Left hindlimb (tissue), 1 donor: ENCODE data around the gene ATG4D.
A peak's percentile ranks its signal among the peaks of the same experiment; 100 is the strongest.
"Not testable (repeated sequence)": the region's sequence is repeated elsewhere in the genome, so short reads cannot be mapped to it uniquely, and the experiment has no call there.

Experiments used
- DNase-seq: peaks from one replicate; pipeline ENCODE4 v3.0.0-alpha.2; 2018

Gene ATG4D

DNA sequence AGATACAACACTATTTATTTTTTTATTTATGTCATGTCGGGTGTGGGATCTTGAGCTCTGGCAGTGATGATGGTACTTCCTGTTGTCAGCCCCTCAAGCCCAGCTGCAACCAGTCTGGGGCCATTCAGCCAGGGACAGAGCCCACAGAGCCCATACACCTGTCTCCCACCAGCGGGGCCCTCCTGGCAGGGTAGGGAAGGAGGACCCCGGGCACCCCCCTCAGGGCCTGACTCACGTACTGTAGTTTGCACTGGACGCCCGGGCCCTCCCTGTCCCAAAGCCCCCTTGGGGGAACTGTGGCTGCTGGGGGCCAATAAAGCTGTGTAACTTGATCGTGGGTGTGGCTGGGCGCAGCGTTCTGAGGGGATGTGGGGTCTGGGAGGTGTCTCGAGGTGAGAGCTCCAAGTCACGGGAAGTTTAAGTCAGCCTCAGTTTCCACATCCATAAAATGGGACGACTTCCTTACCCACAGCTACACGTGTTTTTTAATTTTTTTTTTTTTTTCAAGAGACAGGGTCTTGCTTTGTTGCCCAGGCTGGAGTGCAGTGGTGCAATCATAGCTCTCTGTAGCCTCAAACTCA lies 9.5 kb downstream of the ATG4D start:
- DNase-seq, result no peak

DNA sequence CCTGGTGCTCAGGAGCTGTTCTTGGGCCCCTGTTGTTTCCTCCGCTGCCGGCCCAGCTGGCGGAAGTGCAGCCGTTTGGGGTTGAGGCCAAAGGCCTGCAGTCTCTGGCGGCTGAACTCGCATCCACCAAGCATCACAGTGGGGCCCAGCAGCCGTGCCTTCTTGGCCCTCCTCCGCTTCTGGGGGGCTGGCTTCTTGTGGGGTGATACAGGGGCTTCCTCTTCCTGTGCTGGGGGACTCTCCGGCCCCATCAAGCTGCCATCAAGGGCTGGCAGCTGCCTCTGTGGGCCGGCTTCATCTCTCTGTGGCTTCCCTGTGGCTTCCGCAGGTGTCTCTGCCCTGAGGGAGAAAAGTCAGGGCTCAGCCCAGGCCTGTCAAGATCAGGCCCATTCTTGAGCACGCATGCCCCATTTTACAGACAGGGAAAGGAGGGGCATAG lies 10.3 kb downstream of the ATG4D start:
- no peak for DNase-seq

DNA sequence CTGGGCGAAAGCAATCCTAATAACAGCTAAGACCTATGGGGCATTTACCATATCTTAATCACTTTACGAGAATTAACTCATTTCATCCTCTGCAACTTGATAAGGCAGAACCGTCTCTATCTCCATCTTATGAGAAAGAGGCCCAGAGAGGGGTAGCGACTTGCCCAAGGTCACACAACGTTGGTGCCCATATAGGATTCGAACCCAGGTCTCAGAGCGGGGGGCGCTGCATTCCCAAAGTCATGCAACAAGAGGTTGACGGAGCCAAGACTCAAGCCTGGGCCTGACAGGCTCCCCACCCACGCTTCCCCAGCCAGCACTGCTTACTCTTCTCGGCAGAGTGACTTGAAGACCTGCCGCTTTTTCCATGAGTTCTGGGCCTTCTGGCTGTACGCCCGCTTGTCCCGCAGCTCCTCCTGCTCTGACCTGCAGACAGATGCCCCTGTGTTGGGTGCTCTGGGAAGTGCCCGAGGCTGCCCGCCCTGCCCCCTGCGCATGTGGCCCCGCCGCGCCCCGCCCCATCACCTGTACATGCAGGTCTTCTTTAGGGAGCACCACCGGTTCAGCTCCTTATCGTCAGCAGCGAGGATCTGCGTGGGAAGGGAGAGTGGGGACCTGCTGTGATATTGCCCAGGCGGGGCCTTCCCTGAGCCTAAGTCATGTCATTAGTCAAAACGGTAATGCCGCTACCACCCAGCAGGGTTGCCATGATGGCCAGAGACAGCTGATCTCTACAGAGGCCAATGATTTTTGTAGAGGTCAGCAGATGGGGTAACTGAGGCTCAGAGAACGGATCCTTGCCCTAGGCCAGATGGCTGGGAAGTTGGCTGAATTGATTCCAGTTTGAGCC lies 11.3 kb downstream of the ATG4D start:
- no peak for DNase-seq

DNA sequence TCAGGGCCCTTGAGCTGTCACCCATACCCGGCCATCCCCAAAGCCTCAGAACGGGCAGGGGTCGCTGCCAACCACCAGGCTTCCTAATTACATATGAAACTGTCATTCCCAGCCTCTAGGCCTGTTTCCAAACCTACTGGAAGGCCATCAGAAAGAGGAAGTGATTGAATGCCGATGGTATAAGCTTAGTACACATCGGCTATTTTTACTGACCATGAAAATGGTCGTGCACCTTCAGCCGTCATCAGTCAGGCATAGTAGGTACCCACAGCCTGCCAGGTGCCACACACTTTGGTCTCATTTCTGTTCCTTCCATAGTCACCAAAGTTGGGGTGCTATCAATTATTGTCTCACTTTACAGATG lies 11.9 kb downstream of the ATG4D start:
- no peak for DNase-seq

DNA sequence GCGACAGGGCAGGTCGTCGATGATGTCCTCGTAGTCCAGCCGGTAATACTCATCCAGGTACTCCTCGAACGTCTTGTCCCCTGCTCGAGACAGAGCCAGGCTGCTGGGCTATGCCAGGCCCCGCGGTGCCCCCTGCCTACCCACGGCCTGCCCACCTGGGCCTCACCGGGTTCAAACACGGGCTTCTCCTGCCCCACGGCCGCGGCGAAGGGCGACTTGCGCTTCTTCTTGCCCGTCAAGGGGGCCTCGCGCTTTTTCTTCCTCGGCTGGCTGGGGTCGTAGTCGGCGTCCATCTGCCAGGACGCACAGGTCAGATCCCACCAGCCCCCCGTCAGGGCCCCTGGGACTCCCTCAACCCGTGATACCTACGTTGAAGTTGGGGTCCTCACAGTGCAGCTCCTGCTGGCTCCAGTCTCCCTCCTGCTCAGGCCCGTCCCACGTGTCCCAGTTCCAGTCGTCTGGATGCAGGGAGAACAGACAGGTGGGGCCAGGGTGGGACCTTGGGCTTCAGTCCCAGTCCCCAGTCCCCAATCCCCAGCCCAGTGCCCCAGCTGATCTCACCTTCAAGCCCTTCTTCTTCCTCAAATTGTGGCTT lies 14.0 kb downstream of the ATG4D start:
- no peak for DNase-seq

DNA sequence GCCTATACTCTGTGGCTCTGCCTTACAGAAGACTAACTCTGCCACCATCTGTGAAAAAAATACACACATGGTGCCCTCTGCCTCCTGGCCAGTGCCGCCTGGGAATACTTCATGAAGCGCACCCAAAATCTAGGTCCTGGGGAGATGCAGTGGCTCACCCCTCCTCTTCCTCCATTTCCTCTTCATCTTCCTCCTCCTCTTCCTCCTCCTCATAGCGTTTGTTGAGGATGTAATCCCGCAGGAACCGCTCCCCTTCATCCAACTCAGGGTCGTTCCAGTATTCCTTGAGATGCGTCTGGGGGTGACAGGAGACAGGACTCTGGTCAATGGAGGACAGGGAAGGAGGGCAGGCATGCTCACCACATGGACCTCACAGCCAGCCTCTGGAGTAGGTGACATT lies 16.4 kb downstream of the ATG4D start:
- DNase-seq, result no peak

DNA sequence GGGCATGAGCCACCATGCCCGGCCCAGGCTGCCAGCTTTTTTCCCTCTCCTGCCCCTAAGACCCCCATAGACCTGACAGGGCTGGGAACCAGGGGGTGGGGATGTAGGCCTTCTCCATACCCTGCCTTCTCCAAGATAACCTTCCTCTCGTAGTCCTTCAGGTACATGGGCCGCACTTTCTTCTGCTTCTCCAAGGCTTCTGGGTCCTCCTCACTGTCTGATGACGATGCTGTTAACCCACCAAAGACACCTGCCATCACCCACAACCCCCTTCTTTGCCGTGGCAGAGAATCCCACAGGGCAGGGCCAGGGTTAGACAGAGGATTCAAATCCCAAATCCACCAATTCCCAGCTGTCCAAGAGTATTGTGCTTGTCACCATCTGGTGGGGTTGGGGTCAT lies 18.9 kb downstream of the ATG4D start:
- DNase-seq, result no peak

DNA sequence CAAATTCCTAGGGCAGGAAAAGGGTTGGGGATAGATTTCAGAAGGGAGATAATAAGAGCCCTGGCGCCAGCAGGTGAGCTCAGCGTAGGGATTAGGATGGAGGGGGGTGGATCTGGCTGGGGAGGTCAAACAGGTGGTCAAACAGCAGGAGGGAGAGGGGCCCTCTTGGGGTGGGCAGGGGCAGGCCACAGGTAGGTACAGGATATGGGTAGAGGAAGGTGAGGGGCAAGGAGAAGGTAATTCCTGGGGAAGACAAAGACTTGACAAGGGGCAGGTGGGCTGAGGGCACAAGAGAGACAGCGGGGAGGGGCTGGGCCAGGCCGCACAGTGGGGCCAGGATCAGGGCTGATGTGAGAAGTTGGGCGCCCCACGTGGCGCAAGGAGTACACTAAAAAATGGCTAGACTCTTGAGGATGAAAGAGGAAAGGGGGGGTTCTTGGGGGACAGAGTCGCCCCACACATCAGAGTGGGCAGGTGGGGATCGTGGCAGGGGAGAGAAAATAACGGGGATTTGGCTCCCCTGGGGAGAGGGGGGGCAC lies 21.4 kb downstream of the ATG4D start:
- peak; percentile 49 for DNase-seq

DNA sequence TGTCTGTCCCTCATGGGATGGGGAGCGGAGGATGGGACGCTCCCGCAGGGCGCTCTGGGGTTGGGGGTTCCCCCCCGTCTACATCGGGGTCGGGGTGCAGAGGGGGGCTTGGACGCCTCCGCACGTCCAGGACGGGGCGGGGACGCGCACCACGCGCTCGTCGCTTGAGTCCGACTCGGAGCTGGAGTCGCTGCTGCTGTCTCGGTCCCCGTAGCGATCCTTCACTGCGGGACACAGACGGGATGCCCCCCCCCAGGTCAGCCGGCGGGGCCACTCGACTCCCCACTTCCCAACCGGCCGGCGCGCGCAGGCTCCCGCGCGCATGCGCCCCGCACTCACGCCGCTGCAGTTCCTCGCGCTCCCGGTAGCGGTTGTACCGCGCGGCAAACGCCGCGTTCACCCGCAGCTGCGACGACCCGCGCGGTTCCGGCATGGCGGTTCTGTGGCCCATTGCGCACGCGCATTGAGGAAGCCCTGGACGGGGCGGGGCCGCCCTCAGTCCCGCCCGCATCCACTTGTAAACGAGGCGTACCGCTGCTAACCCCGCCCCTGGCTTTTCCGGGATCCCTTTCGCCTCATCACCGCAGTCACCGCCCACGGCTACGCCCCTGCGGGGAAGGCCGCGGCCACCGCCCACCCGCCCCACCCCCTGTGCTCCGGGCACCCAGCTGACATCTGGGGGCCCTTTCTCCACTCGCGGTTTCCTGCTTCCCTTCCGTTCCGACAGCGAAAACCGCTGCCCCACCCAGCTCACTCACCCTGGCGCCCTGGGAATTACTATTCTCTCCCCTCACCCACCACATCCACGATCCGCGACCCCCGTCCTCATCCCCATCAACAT lies 22.1 kb downstream of the ATG4D start, which contains the start of gene KRI1:
TSS of gene KRI1 (minus strand) at position 444 of the 841 bp plus-strand sequence. CDS start at position 433, 11 bp downstream.
- DNase-seq, result peak; percentile 99

DNA sequence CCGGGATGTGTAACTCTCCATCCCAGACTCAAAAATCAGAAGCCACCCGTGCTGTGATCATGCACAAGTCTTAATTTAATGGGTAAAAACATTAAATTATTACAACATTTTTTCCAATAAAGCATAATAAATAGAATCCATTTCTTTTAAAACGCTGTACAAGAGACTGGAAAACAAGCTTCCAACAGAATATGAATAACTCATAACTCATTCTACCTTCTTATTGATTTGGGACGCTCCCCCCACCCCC lies 22.6 kb downstream of the ATG4D start:
- DNase-seq, result no peak

DNA sequence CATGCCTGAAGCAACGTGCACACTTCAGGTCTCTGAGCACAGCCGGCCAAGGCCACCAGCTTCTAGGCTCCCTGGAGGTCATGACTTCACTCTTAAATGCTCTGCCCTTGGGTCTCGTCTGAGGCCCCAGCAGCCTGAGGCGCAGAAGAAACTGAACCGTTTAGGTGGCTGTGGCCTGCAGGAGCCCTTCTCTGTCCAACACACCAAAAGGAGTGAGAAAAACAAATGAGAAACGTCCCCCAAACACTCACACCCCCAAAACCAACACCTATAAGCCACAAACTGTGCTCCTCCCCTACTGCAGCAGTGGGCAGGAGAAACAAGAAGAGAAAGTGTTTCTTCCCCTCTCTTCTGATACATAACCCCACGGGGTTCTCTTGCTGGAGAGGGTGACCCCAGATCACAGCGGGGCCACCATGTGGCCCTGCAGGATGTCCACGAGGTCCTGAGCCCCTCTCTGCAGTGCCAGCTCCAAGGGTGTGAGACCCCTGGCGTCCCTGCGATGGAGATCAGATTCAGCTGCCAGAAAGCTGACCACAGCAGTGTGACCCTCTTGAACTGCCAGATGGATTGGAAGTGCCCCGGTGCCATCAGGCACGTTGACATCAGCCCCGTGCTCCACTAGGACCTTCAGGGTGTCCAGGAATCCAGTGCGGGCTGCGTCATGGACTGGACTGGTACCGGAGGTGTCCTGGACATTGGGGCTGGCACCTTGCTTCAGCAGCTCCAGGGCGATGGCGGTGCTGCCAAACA lies 23.1 kb downstream of the ATG4D start:
- DNase-seq, result no peak

DNA sequence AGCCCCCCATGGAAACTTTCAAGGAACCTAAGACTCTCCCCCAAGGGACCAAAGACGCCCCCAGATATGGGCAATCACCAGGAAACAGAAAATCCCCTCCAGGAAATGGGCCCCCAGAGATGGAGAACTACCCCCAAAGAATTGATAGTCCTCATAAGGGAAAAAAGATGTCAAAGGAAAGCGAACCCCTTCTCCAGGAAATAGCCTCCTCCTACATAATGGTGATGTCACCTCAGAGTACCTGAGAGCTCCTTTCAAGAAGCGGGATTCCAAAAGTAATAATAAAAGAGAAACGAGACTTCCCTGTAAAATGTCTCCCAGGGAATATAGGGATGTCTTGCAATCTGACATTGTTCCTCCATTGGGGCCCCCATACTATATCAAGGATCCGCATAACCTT lies 24.0 kb downstream of the ATG4D start:
- no peak for DNase-seq

DNA sequence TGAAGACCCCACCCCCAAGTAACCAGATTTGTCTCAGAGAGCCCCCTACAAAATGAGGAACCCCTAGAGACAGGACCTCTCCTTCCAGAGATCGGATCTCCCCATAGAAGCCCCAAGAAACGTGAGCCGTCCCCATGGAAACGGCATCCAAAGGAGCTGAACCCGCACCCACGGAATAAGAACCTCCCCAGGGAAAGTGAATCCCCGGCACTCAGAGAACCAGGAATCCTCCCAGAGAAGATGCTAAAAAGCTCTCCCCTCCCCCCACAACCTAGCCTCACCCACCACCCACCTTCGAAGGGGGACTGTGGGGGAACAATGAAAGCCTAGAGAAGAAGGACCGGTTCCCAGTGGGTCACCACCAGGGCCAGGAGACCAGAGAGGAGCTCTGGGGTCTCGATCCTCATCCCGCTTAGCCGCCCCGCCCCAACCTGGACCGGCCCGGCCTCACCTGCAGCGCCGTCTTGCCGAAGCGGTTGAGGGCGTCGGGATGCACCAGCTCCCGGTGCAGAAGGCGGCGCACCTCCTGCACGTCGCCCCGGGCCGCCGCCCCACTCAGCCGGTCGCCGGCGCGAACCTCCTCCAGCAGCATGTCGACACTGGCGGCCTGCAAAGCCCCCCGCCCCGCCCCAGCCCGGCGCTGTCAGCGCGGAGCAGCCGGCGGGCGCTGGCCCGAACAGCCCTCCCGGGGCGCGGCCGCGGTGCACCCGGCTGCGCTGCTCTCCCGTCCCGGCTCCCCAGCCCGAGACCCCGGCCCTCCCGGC lies 24.5 kb downstream of the ATG4D start:
- DNase-seq, result no peak

DNA sequence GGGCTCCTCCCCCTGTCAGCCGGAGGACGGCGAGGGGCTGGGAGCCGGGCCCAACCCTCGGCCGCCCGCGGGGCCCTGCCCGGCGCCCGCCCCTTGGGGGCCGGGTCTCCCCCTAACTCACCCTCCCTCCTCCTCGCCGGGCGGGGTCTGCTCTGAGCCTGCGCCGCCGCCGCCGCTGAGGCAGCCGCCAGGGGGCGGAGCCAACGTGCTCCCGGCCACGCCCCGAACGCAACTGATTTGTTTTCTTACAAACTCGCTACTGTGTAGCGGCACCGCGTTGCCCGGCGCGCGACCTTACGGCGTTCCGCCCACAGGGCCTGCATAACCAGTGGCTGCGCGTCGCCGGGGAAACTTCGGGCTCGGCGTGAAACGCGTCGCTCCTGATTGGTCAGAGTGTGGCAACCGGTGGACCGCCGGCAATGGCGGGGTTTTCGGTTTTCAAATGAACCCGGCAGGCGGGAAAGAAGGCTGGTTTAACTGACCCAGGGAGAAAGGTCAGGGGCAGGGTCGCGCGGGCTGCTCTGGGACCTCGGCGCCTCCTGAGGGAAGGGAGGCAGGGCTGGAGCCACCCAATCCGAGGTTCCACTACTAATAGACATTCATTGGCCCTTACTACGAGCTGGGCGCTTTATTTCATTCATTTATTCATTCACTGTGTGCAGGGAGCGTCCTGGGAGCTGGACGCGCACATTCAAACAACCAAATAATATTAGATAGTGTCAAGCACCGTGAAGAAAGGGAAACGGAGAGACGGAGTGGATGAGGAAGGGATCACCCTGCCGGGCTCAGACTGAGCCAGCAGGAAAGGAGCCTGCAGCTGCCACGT lies 25.3 kb downstream of the ATG4D start, which contains the start of gene CDKN2D:
TSS of gene CDKN2D (minus strand) at position 154 of the 826 bp plus-strand sequence. CDS start 326 bp downstream, outside the sequence.
- peak; percentile 100 for DNase-seq

DNA sequence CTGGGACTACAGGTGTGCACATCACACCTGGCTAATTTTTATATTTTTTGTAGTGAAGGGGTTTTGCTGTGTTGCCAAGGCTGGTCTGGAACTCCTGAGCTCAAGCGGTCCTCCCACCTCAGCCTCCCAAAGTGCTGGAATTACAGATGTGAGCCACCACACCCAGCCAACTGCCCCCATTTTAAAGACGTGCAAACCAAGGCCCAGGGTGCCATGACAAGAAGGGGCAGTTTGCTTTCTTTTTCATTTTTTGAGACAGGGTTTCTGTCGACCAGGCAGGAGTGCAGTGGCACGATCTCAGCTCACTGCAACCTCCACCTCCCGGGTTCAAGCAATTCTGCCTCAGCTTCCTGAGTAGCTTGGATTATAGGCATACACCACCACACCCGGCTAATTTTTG lies 30.1 kb downstream of the ATG4D start:
- not testable (repeated sequence) for DNase-seq

DNA sequence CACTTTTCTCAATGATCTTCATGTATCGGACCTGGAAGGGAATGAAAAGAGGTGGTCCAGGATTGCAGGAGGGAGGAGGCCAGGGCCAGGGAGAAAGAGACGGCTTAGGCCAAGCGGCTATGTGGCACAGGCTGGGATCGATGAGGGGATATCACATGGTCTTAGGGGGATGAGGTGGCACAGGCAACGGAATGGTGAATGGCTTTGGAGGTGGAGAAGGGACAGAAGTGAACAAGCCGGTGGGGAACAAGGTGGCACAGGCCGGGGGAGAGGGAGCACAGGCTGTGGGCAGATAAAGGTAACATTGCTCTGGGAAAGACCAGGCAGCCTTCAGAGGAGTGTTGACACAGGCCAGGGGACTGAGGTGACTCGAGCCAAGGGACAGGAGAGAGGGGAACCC lies 30.8 kb downstream of the ATG4D start:
- no peak for DNase-seq

DNA sequence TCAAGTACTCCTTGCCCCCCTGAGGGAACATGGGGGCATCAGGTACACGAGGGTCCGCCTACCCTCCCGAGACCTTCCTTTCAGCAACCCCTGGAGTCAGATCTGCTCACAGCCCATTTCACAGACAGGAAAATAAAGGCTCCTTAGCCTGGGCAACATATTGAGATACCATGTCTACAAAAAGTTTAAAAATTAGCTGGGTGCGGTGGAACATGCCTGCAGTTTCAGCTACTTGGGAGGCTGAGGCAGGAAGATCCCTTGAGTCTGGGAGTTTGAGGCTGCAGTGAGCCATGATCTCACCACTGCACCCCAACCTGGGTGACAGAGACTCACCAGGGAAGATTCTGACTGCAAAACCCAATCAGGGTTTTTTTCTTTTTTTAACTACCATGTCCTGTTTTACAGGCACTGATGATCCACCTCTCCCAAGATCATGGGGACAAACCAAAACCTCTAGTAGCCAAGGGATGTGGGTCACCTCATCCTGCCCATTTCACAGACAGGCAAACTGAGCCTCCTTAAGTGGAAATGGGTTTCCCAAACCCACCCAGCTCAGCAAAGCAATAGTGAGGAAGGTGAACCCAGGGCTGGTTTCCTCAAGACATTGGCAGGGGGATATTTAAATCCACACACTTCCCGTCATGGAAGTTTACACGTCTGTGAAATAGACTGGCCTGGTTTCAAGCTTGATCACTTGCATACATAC lies 31.5 kb downstream of the ATG4D start:
- no peak for DNase-seq

DNA sequence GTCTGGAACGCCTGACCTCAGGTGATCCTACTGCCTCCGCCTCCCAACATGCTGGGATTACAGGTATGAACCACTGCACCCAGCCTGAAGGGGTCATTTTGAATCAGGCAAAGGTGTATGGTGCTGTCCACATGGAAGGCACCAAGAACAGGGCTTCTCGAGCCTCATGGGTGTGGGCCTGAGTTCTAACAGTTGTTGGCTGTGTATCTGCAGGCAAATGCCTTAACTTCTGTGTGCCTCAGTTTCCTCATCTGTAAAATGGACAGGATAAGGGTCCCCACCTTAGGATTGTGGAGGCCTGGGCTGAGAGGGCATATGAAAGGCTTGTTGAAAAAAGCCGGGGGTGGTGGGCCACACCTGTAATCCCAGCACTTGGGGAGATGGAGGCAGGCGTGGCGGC lies 34.2 kb downstream of the ATG4D start:
- no peak for DNase-seq

DNA sequence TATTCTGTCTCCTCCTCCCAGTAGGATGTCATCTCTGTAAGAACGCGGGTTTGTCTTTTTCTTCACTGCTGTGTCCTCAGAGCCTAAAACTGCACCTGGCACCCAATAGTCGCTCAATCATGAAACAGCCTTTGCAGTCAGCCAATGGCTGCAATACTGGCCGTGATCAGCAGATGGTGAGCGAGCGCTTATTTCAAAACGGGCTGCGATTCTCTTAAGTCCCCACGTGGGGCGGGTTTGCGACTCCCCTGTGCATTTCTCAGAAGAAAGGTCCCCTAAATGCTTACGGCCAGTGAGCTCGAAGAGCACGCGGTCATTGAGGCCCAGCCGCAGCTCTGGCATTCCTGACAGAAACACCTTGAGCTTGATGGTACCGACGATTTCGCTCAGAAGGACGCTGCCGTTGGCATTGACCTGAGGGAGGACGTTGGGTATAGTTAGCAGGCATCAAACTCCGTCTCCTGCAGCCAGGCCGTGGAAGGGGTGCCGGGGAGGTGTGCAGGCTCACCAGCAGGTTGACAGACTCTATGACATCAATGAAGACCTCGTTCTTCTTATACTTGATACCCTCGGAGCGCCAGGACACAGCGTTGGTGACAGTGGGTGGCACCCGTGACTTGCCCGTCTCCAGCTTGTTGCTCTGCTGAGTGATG lies 37.4 kb downstream of the ATG4D start:
- DNase-seq, result peak; percentile 87
